Hematopoietic multipotent progenitor cell treated with erythropoietin and hydrocortisone succinate and interleukin-3 and kit ligand, for 15 days (in vitro differentiated cells): ENCODE measurements around the gene RNF121.

Experiments
- DNase-seq: peaks from one replicate; pipeline ENCODE4 v3.0.0-alpha.2; 2015; ENCODE audit warnings: low spot score

RNF121 gene

GRCh38 chr11:72006309-72007088 lies 77.7 kb downstream of the RNF121 start:
- DNase-seq, result no peak

- no peak for DNase-seq
These were observed 78.2 kb downstream of the RNF121 start for GRCh38 chr11:72007089-72007476.

GRCh38 chr11:72007587-72007986 lies 78.7 kb downstream of the RNF121 start:
- no peak for DNase-seq

- DNase-seq, result no peak
These were observed 79.9 kb downstream of the RNF121 start for GRCh38 chr11:72008728-72009127.

- no peak for DNase-seq
These were observed 80.3 kb downstream of the RNF121 start for GRCh38 chr11:72009156-72009555.

- DNase-seq, result no peak
These were observed 81.8 kb downstream of the RNF121 start for GRCh38 chr11:72010529-72011233.

GRCh38 chr11:72012091-72012630 lies 83.3 kb downstream of the RNF121 start:
- no peak for DNase-seq

- DNase-seq, result no peak
These were observed 84.3 kb downstream of the RNF121 start for GRCh38 chr11:72012897-72013721.

GRCh38 chr11:72013765-72014711 lies 85.2 kb downstream of the RNF121 start:
- no peak for DNase-seq

GRCh38 chr11:72014761-72015320 lies 86.0 kb downstream of the RNF121 start:
- DNase-seq, result no peak

- DNase-seq, result peak; percentile 30
These were observed 86.7 kb downstream of the RNF121 start for GRCh38 chr11:72015511-72016061.

GRCh38 chr11:72018171-72018570 lies 89.3 kb downstream of the RNF121 start:
- no peak for DNase-seq

GRCh38 chr11:72023335-72023734 lies 94.5 kb downstream of the RNF121 start:
- no peak for DNase-seq

- DNase-seq, result no peak
These were observed 95.4 kb downstream of the RNF121 start for GRCh38 chr11:72024069-72024754.

GRCh38 chr11:72026090-72026489 lies 97.2 kb downstream of the RNF121 start:
- DNase-seq, result no peak

GRCh38 chr11:72030472-72031045 lies 101.7 kb downstream of the RNF121 start:
- DNase-seq, result no peak

GRCh38 chr11:72036687-72037086 lies 107.8 kb downstream of the RNF121 start:
- no peak for DNase-seq

GRCh38 chr11:72037554-72038311 lies 108.9 kb downstream of the RNF121 start:
- no peak for DNase-seq

- peak; percentile 46 for DNase-seq
These were observed 109.6 kb downstream of the RNF121 start for GRCh38 chr11:72038491-72038890.
